Right lung (tissue), 10 donors: ENCODE data around the gene CRYAB. TPM values are rescaled to one million over a fixed set of nuclear protein-coding genes. Genes with fewer than 3 reads are reported as not detected.
A peak's percentile ranks its signal among the peaks of the same experiment; 100 is the strongest.

Experiments
- DNase-seq, 2 donors: peaks; one replicate each; pipeline ENCODE4 v3.0.0-alpha.2; 2013
- long read RNA-seq, 8 donors: transcript quantifications; one replicate each; lab custom pipeline, GENCODE V29; 2026
- polyA plus RNA-seq, 5 donors: library from polyadenylated mRNA; unstranded; fragments of 120-200 nt; gene quantifications; one replicate each; pipeline versions ENCODE4 v1.2.1 to v1.2.3, GENCODE V29; 2013; ENCODE audit warnings: inconsistent platforms in 1 of 5, low replicate concordance in 1 of 5; ENCODE audit not compliant: insufficient read length in 5 of 5, insufficient read depth in 1 of 5

The CRYAB gene
- polyA plus RNA-seq = 10 to 100 TPM; 26.1 to 60.8 (median 30.9) TPM
- long read RNA-seq, donor 1, transcript CRYAB-205 (3 exons, 1,017 nt) = major isoform, 7 of 95 reads
- long read RNA-seq, donor 1, transcript CRYAB-216 (4 exons, 977 nt) = minor isoform, 6 of 95 reads
- long read RNA-seq, donor 1, partial matches to known transcripts = 27 of 95 reads
- long read RNA-seq, donor 1, other reads (novel, unspliced or antisense) = 52 of 95 reads
- long read RNA-seq, donor 2, transcript CRYAB-205 (3 exons, 1,017 nt) = minor isoform, 5 of 13 reads
- long read RNA-seq, donor 2, transcript CRYAB-216 (4 exons, 977 nt) = major isoform, 7 of 13 reads
- long read RNA-seq, donor 2, partial matches to known transcripts = 0 of 13 reads
- long read RNA-seq, donor 2, other reads (novel, unspliced or antisense) = 0 of 13 reads
- long read RNA-seq, donor 3, transcript CRYAB-205 (3 exons, 1,017 nt) = major isoform, 13 of 21 reads
- long read RNA-seq, donor 3, transcript CRYAB-216 (4 exons, 977 nt) = minor isoform, 6 of 21 reads
- long read RNA-seq, donor 3, partial matches to known transcripts = 0 of 21 reads
- long read RNA-seq, donor 3, other reads (novel, unspliced or antisense) = 0 of 21 reads
- long read RNA-seq, donor 4, transcript CRYAB-216 (4 exons, 977 nt) = major isoform, 6 of 8 reads
- long read RNA-seq, donor 4, partial matches to known transcripts = 0 of 8 reads
- long read RNA-seq, donor 4, other reads (novel, unspliced or antisense) = 0 of 8 reads
- long read RNA-seq, donor 5, transcript CRYAB-205 (3 exons, 1,017 nt) = major isoform, 14 of 39 reads
- long read RNA-seq, donor 5, partial matches to known transcripts = 9 of 39 reads
- long read RNA-seq, donor 5, other reads (novel, unspliced or antisense) = 11 of 39 reads
- long read RNA-seq, donor 6, transcript CRYAB-216 (4 exons, 977 nt) = major isoform, 10 of 29 reads
- long read RNA-seq, donor 6, transcript CRYAB-205 (3 exons, 1,017 nt) = major isoform, 10 of 29 reads
- long read RNA-seq, donor 6, partial matches to known transcripts = 0 of 29 reads
- long read RNA-seq, donor 6, other reads (novel, unspliced or antisense) = 6 of 29 reads
- long read RNA-seq, donor 7, transcript CRYAB-216 (4 exons, 977 nt) = major isoform, 10 of 18 reads
- long read RNA-seq, donor 7, transcript CRYAB-205 (3 exons, 1,017 nt) = minor isoform, 8 of 18 reads
- long read RNA-seq, donor 7, partial matches to known transcripts = 0 of 18 reads
- long read RNA-seq, donor 7, other reads (novel, unspliced or antisense) = 0 of 18 reads
- long read RNA-seq, donor 8, transcript CRYAB-205 (3 exons, 1,017 nt) = major isoform, 5 of 9 reads
- long read RNA-seq, donor 8, partial matches to known transcripts = 0 of 9 reads
- long read RNA-seq, donor 8, other reads (novel, unspliced or antisense) = 0 of 9 reads

- peak; percentile 76 to 84 for DNase-seq
Observed at GRCh38 chr11:111911563-111912401, at the start of gene CRYAB. CRYAB (minus strand) TSS chr11:111911770; CDS start chr11:111911724, 46 bp downstream.

GRCh38 chr11:111960916-111961315 is 49.3 kb upstream of the CRYAB start:
- no peak for DNase-seq

GRCh38 chr11:111957663-111958444 is 46.3 kb upstream of the CRYAB start:
- no peak for DNase-seq

- DNase-seq = no peak
Observed at GRCh38 chr11:111954154-111954553, 42.6 kb upstream of the CRYAB start.

GRCh38 chr11:111951565-111951964 is 40.0 kb upstream of the CRYAB start:
- DNase-seq = no peak

GRCh38 chr11:111949519-111950426 is 38.2 kb upstream of the CRYAB start:
- DNase-seq = no peak

- no peak for DNase-seq
Observed at GRCh38 chr11:111947143-111947542, 35.6 kb upstream of the CRYAB start.

- no peak for DNase-seq
Observed at GRCh38 chr11:111946499-111946898, 34.9 kb upstream of the CRYAB start.

GRCh38 chr11:111945198-111945597 is 33.6 kb upstream of the CRYAB start:
- no peak for DNase-seq

- no peak for DNase-seq
Observed at GRCh38 chr11:111944651-111945051, 33.1 kb upstream of the CRYAB start.

- DNase-seq = no peak
Observed at GRCh38 chr11:111944139-111944538, 32.6 kb upstream of the CRYAB start.

GRCh38 chr11:111942829-111943228 is 31.3 kb upstream of the CRYAB start:
- DNase-seq = no peak

- no peak for DNase-seq
Observed at GRCh38 chr11:111941963-111942362, 30.4 kb upstream of the CRYAB start.

- DNase-seq = no peak
Observed at GRCh38 chr11:111939836-111940604, 28.4 kb upstream of the CRYAB start.

- DNase-seq = no peak
Observed at GRCh38 chr11:111938687-111939160, 27.2 kb upstream of the CRYAB start.

GRCh38 chr11:111937844-111938243 is 26.3 kb upstream of the CRYAB start:
- DNase-seq = no peak

- DNase-seq = no peak
Observed at GRCh38 chr11:111937461-111937769, 25.8 kb upstream of the CRYAB start.

GRCh38 chr11:111936040-111936540 is 24.5 kb upstream of the CRYAB start:
- DNase-seq = no peak
